ENCODE data around the gene KCNH1.

Gene KCNH1

DNA sequence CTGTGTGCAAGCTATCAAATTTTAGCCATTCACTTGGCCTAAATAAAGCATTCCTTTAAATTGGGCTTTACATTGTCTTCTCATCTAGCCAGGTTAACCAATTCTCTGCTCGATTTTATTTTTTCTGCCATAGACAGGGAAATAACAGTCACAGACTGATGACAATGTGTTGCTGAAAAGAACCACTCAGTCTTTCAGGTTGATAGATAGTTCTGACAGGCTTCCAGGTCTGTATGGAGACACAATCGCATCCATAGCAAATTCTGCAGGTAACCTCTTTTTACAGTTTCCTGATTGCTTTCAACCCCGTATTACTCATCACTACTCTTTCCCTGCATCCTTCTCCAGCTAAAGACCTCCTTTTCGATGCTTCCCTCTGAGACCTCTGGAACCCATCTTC lies 198.0 kb downstream of the KCNH1 start:
- no peak overlapping the region for H3K4me3 ChIP-seq (ENCODE audit: low read length in 2 of 2)
- no peaks in the 10 kb centered on the region for H3K4me1 ChIP-seq (ENCODE audit: control insufficient read depth in 2 of 2, insufficient read depth in 2 of 2, low read length in 2 of 2)
- H3K9ac ChIP-seq (ENCODE audit: low read depth in 1 of 2, low read length in 2 of 2): no peak overlapping the region
- no peak overlapping the region for H3K27ac ChIP-seq (ENCODE audit: low read depth in 2 of 2, low read length in 2 of 2)
- H3K9me3 ChIP-seq (ENCODE audit: control insufficient read depth in 2 of 2, low read length in 2 of 2): no peaks in the 10 kb centered on the region
- H3K27me3 ChIP-seq (ENCODE audit: control insufficient read depth in 2 of 2, insufficient read depth in 2 of 2, low read length in 2 of 2): no peaks in the 10 kb centered on the region
- no peaks in the 10 kb centered on the region for H3K36me3 ChIP-seq (ENCODE audit: control insufficient read depth in 2 of 2, insufficient read depth in 2 of 2, low read length in 2 of 2)

DNA sequence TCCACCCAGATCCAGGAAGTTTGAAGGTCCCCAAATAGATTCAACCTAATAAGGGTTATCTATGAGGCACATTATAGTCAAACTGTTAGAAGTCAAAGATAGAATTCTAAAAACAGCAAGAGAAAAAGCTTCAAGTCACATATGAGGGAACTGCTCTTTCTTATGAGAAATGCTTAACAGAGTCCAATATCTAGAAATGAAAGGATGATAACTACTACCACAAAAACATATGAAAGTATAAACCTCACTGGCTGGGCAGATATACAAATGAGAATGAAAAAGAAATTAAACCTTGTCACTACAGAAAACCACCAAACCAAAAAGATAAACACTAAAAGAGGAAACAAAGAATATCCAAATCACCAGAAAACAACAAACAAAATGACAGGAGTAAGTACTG lies 201.8 kb downstream of the KCNH1 start:
- Histone ChIP-seq H3K36me3 (ENCODE audit: control insufficient read depth in 2 of 2, insufficient read depth in 2 of 2, low read length in 2 of 2) (no peaks in the 10 kb centered on the region), H3K4me3 (ENCODE audit: low read length in 2 of 2) (no peak overlapping the region), H3K9ac (ENCODE audit: low read depth in 1 of 2, low read length in 2 of 2) (no peak overlapping the region)

DNA sequence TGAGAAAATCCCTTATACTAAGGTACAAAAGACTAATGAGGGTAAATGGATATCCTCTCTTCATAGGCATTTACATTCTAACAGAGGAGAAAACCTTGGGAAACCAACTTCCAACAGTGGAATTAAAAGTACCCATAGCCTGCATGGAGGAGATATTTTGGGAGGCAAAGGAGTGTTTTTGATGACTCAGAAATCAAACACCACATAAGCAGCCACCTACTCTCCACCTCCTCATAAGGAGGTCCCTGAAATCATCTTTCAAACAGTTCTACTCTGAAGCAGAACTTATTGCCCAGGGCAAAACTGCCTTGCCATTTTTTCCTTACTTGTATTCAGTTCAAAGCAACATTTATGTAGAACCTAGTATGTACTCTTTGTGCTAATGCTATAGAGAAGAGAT lies 211.3 kb downstream of the KCNH1 start:
- Histone ChIP-seq H3K27me3 (ENCODE audit: control insufficient read depth in 2 of 2, insufficient read depth in 2 of 2, low read length in 2 of 2) (no peaks in the 10 kb centered on the region), H3K4me1 (ENCODE audit: control insufficient read depth in 2 of 2, insufficient read depth in 2 of 2, low read length in 2 of 2) (no peaks in the 10 kb centered on the region), H3K36me3 (ENCODE audit: control insufficient read depth in 2 of 2, insufficient read depth in 2 of 2, low read length in 2 of 2) (no peaks in the 10 kb centered on the region), H3K9ac (ENCODE audit: low read depth in 1 of 2, low read length in 2 of 2) (no peak overlapping the region), H3K4me3 (ENCODE audit: low read length in 2 of 2) (no peak overlapping the region), H3K27ac (ENCODE audit: low read depth in 2 of 2, low read length in 2 of 2) (no peak overlapping the region), H3K9me3 (ENCODE audit: control insufficient read depth in 2 of 2, low read length in 2 of 2) (no peaks in the 10 kb centered on the region)

More for the DNA sequence above, 201.8 kb downstream of the KCNH1 start:
- Histone ChIP-seq H3K9me3 (ENCODE audit: control insufficient read depth in 2 of 2, low read length in 2 of 2) (no peaks in the 10 kb centered on the region), H3K4me1 (ENCODE audit: control insufficient read depth in 2 of 2, insufficient read depth in 2 of 2, low read length in 2 of 2) (no peaks in the 10 kb centered on the region), H3K27me3 (ENCODE audit: control insufficient read depth in 2 of 2, insufficient read depth in 2 of 2, low read length in 2 of 2) (no peaks in the 10 kb centered on the region), H3K27ac (ENCODE audit: low read depth in 2 of 2, low read length in 2 of 2) (no peak overlapping the region)

DNA sequence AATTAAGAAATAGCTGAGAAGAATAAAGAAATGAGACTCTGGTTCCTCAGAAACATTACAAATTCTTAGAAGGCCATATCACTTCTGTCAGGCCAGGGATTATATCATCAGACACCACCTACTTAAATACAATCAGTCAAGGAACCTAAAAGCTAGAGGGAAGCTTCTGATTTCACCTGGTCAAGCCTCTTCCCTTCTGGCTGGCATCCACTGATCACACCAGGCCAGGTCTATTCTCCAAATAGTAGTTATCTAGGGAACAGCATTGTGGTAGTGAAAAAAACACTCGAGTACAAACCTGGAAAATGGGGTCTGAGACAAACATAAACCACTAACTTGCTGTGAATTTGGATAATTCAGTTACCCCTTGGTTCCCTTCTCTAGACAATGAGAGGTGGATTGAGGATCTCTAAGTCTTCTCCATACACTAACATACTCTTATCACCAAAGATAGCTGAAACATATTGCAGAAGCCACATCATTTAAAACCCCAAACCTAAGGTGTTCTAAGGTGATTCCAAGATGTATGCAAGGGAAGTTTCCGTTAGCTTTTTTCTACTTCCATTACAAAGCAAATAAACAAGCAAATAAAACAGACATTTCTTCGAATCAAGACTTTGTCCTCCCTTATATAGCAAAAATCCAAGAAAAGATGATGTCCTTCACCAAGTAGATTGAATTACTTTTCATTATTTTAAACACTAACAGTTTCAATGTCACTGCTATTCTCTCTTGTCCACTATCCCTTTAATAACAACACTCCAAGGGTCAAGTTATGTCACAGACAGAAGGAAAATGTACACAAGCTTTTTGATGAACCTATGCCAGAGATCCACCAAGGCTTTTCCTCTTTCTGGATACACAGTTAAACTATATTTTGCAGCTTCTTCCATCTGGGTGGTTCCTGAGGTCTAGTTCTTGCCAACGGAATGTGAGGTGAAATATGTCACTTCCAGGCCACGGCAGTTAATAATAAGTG lies 212.9 kb downstream of the KCNH1 start:
- no peaks in the 10 kb centered on the region for H3K36me3 ChIP-seq (ENCODE audit: control insufficient read depth in 2 of 2, insufficient read depth in 2 of 2, low read length in 2 of 2)
- no peak overlapping the region for H3K27ac ChIP-seq (ENCODE audit: low read depth in 2 of 2, low read length in 2 of 2)
- H3K9me3 ChIP-seq (ENCODE audit: control insufficient read depth in 2 of 2, low read length in 2 of 2): no peaks in the 10 kb centered on the region
- H3K4me3 ChIP-seq (ENCODE audit: low read length in 2 of 2): no peak overlapping the region
- no peaks in the 10 kb centered on the region for H3K27me3 ChIP-seq (ENCODE audit: control insufficient read depth in 2 of 2, insufficient read depth in 2 of 2, low read length in 2 of 2)
- H3K9ac ChIP-seq (ENCODE audit: low read depth in 1 of 2, low read length in 2 of 2): no peak overlapping the region
- H3K4me1 ChIP-seq (ENCODE audit: control insufficient read depth in 2 of 2, insufficient read depth in 2 of 2, low read length in 2 of 2): no peaks in the 10 kb centered on the region

- H3K27ac ChIP-seq (ENCODE audit: low read depth in 2 of 2, low read length in 2 of 2): no peak overlapping the region
- no peaks in the 10 kb centered on the region for H3K36me3 ChIP-seq (ENCODE audit: control insufficient read depth in 2 of 2, insufficient read depth in 2 of 2, low read length in 2 of 2)
- no peaks in the 10 kb centered on the region for H3K27me3 ChIP-seq (ENCODE audit: control insufficient read depth in 2 of 2, insufficient read depth in 2 of 2, low read length in 2 of 2)
- H3K9me3 ChIP-seq (ENCODE audit: control insufficient read depth in 2 of 2, low read length in 2 of 2): no peaks in the 10 kb centered on the region
- H3K9ac ChIP-seq (ENCODE audit: low read depth in 1 of 2, low read length in 2 of 2): no peak overlapping the region
- H3K4me1 ChIP-seq (ENCODE audit: control insufficient read depth in 2 of 2, insufficient read depth in 2 of 2, low read length in 2 of 2): no peaks in the 10 kb centered on the region
- no peak overlapping the region for H3K4me3 ChIP-seq (ENCODE audit: low read length in 2 of 2)
Measured at GRCh38 chr1:210920258-210920657, 213.7 kb downstream of the KCNH1 start.

GRCh38 chr1:210918893-210919292 lies 215.1 kb downstream of the KCNH1 start:
- no peaks in the 10 kb centered on the region for H3K9me3 ChIP-seq (ENCODE audit: control insufficient read depth in 2 of 2, low read length in 2 of 2)
- H3K9ac ChIP-seq (ENCODE audit: low read depth in 1 of 2, low read length in 2 of 2): no peak overlapping the region
- H3K4me1 ChIP-seq (ENCODE audit: control insufficient read depth in 2 of 2, insufficient read depth in 2 of 2, low read length in 2 of 2): no peaks in the 10 kb centered on the region
- H3K27me3 ChIP-seq (ENCODE audit: control insufficient read depth in 2 of 2, insufficient read depth in 2 of 2, low read length in 2 of 2): no peaks in the 10 kb centered on the region
- no peaks in the 10 kb centered on the region for H3K36me3 ChIP-seq (ENCODE audit: control insufficient read depth in 2 of 2, insufficient read depth in 2 of 2, low read length in 2 of 2)
- H3K4me3 ChIP-seq (ENCODE audit: low read length in 2 of 2): no peak overlapping the region
- no peak overlapping the region for H3K27ac ChIP-seq (ENCODE audit: low read depth in 2 of 2, low read length in 2 of 2)

DNA sequence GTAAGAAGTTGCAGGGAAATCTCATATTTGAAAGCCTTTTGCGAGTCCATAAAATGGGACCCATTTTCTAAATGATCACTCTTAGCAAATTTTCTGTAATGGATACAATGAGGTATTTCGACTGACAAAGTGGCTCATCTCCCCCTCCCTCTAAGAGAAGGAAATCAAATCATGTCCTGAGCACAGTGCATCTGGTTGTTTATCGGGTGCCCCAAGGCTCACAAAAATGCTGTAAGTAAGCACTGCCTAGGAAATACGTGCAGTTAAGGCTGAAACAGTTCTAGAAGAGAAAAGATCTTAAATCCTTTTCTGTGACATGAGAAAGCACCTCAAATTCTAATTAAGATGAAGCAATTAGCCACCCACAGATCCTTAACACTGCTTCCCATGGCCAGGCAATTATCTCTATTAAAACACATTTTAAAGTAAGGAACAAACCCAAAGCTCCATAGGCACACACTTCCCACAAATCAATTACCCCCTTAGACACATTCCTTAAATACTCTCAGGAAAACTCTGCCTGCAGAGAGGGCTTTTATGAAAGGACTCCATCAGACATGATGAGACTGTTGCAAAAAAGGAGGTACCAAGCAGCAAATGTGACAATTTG lies 216.3 kb downstream of the KCNH1 start:
- no peak overlapping the region for H3K27ac ChIP-seq (ENCODE audit: low read depth in 2 of 2, low read length in 2 of 2)

GRCh38 chr1:210916548-210916947 lies 217.4 kb downstream of the KCNH1 start:
- Histone ChIP-seq H3K4me1 (ENCODE audit: control insufficient read depth in 2 of 2, insufficient read depth in 2 of 2, low read length in 2 of 2) (no peaks in the 10 kb centered on the region), H3K9ac (ENCODE audit: low read depth in 1 of 2, low read length in 2 of 2) (no peak overlapping the region)

More for the DNA sequence above, 216.3 kb downstream of the KCNH1 start:
- H3K9me3 ChIP-seq (ENCODE audit: control insufficient read depth in 2 of 2, low read length in 2 of 2): no peaks in the 10 kb centered on the region
- no peaks in the 10 kb centered on the region for H3K27me3 ChIP-seq (ENCODE audit: control insufficient read depth in 2 of 2, insufficient read depth in 2 of 2, low read length in 2 of 2)
- H3K4me3 ChIP-seq (ENCODE audit: low read length in 2 of 2): no peak overlapping the region
- H3K9ac ChIP-seq (ENCODE audit: low read depth in 1 of 2, low read length in 2 of 2): no peak overlapping the region
- no peaks in the 10 kb centered on the region for H3K36me3 ChIP-seq (ENCODE audit: control insufficient read depth in 2 of 2, insufficient read depth in 2 of 2, low read length in 2 of 2)
- H3K4me1 ChIP-seq (ENCODE audit: control insufficient read depth in 2 of 2, insufficient read depth in 2 of 2, low read length in 2 of 2): no peaks in the 10 kb centered on the region

DNA sequence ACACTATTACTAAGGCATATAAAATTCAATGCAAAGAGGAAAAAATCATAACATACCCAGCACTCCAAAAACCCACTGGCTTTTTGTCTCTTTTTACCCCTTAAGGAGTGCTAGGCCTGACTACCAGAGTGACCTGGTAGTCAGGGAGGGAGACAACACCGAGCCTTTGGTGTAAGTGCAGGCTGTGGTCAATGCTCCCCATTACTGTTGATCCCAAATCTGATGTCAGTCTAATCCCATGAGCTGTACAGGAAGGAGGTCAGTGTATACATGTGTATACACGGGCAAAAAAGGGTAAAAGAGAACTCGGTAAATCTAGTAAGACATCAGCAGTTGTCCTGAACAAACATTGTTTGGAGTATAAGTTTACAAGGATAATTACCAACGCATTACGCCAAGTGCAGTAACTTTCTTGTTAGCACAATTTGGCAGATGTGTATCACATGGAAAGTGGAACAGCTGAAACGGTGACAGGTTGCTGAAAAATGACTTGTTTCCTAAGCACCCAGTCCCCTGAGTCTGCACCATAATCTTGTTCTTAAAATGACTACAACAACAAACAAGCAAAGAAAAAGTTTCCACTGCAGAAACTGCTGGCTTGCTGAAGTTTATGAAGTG lies 217.9 kb downstream of the KCNH1 start:
- Histone ChIP-seq H3K4me1 (ENCODE audit: control insufficient read depth in 2 of 2, insufficient read depth in 2 of 2, low read length in 2 of 2) (no peaks in the 10 kb centered on the region), H3K9me3 (ENCODE audit: control insufficient read depth in 2 of 2, low read length in 2 of 2) (no peaks in the 10 kb centered on the region), H3K36me3 (ENCODE audit: control insufficient read depth in 2 of 2, insufficient read depth in 2 of 2, low read length in 2 of 2) (no peaks in the 10 kb centered on the region), H3K4me3 (ENCODE audit: low read length in 2 of 2) (no peak overlapping the region), H3K27me3 (ENCODE audit: control insufficient read depth in 2 of 2, insufficient read depth in 2 of 2, low read length in 2 of 2) (no peaks in the 10 kb centered on the region), H3K27ac (ENCODE audit: low read depth in 2 of 2, low read length in 2 of 2) (no peak overlapping the region), H3K9ac (ENCODE audit: low read depth in 1 of 2, low read length in 2 of 2) (no peak overlapping the region)

More at GRCh38 chr1:210916548-210916947, 217.4 kb downstream of the KCNH1 start:
- no peaks in the 10 kb centered on the region for H3K36me3 ChIP-seq (ENCODE audit: control insufficient read depth in 2 of 2, insufficient read depth in 2 of 2, low read length in 2 of 2)
- H3K9me3 ChIP-seq (ENCODE audit: control insufficient read depth in 2 of 2, low read length in 2 of 2): no peaks in the 10 kb centered on the region
- no peaks in the 10 kb centered on the region for H3K27me3 ChIP-seq (ENCODE audit: control insufficient read depth in 2 of 2, insufficient read depth in 2 of 2, low read length in 2 of 2)
- no peak overlapping the region for H3K27ac ChIP-seq (ENCODE audit: low read depth in 2 of 2, low read length in 2 of 2)
- no peak overlapping the region for H3K4me3 ChIP-seq (ENCODE audit: low read length in 2 of 2)

GRCh38 chr1:210912752-210913151 lies 221.2 kb downstream of the KCNH1 start:
- H3K27me3 ChIP-seq (ENCODE audit: control insufficient read depth in 2 of 2, insufficient read depth in 2 of 2, low read length in 2 of 2): no peaks in the 10 kb centered on the region
- no peaks in the 10 kb centered on the region for H3K36me3 ChIP-seq (ENCODE audit: control insufficient read depth in 2 of 2, insufficient read depth in 2 of 2, low read length in 2 of 2)
- H3K9ac ChIP-seq (ENCODE audit: low read depth in 1 of 2, low read length in 2 of 2): no peak overlapping the region
- H3K4me1 ChIP-seq (ENCODE audit: control insufficient read depth in 2 of 2, insufficient read depth in 2 of 2, low read length in 2 of 2): no peaks in the 10 kb centered on the region
- H3K4me3 ChIP-seq (ENCODE audit: low read length in 2 of 2): no peak overlapping the region
- H3K9me3 ChIP-seq (ENCODE audit: control insufficient read depth in 2 of 2, low read length in 2 of 2): no peaks in the 10 kb centered on the region
- no peak overlapping the region for H3K27ac ChIP-seq (ENCODE audit: low read depth in 2 of 2, low read length in 2 of 2)

Measured in mucosa of rectum (tissue), 2 donors.